B cell (primary cell): ENCODE measurements around the gene PCDH7. TPM values are rescaled to one million over a fixed set of nuclear protein-coding genes. Genes with fewer than 3 reads are reported as not detected.

Source experiments
- ATAC-seq: fragments of 200-7000 bp; cut with Tn5 transposase; one replicate; pipeline ENCODE4 v1.10.0; 2021; ENCODE audit warnings: low read depth, mild to moderate bottlenecking, moderate number of reproducible peaks, moderate library complexity
- CTCF ChIA-PET: fragments of 350-600 bp; sonication (Branson Sonifier 250); formaldehyde crosslinking; loops from one replicate; lab custom pipeline; 2021; ENCODE audit warnings: antibody characterized with exemption, inconsistent platforms; lab: Charles Lee
- POLR2A ChIA-PET: fragments of 350-600 bp; sonication (Branson Sonifier 250); formaldehyde crosslinking; loops from one replicate; lab custom pipeline; 2021; ENCODE audit warnings: antibody characterized with exemption; lab: Charles Lee
- DNase-seq: peaks from one replicate; pipeline ENCODE4 v3.0.0; 2013
- H2AFZ ChIP-seq: 2 replicates; pipeline ENCODE4 v1.6.1; 2012; ENCODE audit warnings: mild to moderate bottlenecking, low read depth, low read length; ENCODE audit not compliant: insufficient read depth, poor library complexity, severe bottlenecking
- H3K27ac ChIP-seq, 2 donors: 1 replicate in 1 of 2; 2 replicates in 1 of 2; pipeline ENCODE4 v1.5.1; 2012 to 2013; ENCODE audit warnings: low read length in 2 of 2, mild to moderate bottlenecking in 2 of 2, moderate library complexity in 1 of 2
- H3K27me3 ChIP-seq, 4 experiments: fragments of 200-600 bp in 1 of 4; sonication (generic) in 1 of 4; replicated peaks in 1 of 4; 1 replicate in 2 of 4; 2 replicates in 2 of 4; pipeline versions ENCODE4 v1.6.1 to v1.7.0; 2013 to 2016; ENCODE audit warnings: low read length in 3 of 4, mild to moderate bottlenecking in 2 of 4, mixed read lengths in 1 of 4, moderate library complexity in 1 of 4; ENCODE audit not compliant: insufficient read depth in 4 of 4, control insufficient read depth in 3 of 4; ENCODE audit errors: control extremely low read depth in 1 of 4
- H3K36me3 ChIP-seq, 2 experiments: replicated peaks in 1 of 2; 1 replicate in 1 of 2; 2 replicates in 1 of 2; pipeline versions ENCODE4 v1.6.1 to v1.7.1; 2013; ENCODE audit warnings: low read length in 1 of 2; ENCODE audit not compliant: insufficient read depth in 2 of 2, control insufficient read depth in 1 of 2; ENCODE audit errors: control extremely low read depth in 1 of 2, extremely low read depth in 1 of 2
- H3K4me1 ChIP-seq, 2 donors: fragments of 200-600 bp in 1 of 2; sonication (generic) in 1 of 2; 1 replicate in 1 of 2; 2 replicates in 1 of 2; pipeline versions ENCODE4 v1.5.1 to v1.6.1; 2013 to 2017; ENCODE audit warnings: low read length in 2 of 2; ENCODE audit not compliant: control insufficient read depth in 2 of 2, insufficient read depth in 2 of 2
- H3K4me2 ChIP-seq: replicated peaks from 2 replicates; pipeline ENCODE3; 2012; ENCODE audit warnings: mild to moderate bottlenecking, low read depth, low read length; ENCODE audit not compliant: poor library complexity, severe bottlenecking
- H3K4me3 ChIP-seq, 5 experiments: fragments of 200-600 bp in 1 of 5; sonication (generic) in 1 of 5; 1 replicate in 3 of 5; 2 replicates in 2 of 5; pipeline versions ENCODE4 v1.5.1 to v1.7.0; 2011 to 2016; ENCODE audit warnings: low read length in 4 of 5, mild to moderate bottlenecking in 4 of 5, low read depth in 2 of 5, control low read depth in 1 of 5, moderate library complexity in 1 of 5; ENCODE audit not compliant: insufficient read depth in 1 of 5; ENCODE audit errors: control extremely low read depth in 1 of 5, extremely low read depth in 1 of 5
- H3K79me2 ChIP-seq: fragments of 200-600 bp; sonication (generic); one replicate; pipeline ENCODE4 v1.6.0; 2016; ENCODE audit warnings: low read length; ENCODE audit not compliant: control insufficient read depth, insufficient read depth
- H3K9ac ChIP-seq: fragments of 200-600 bp; sonication (generic); 2 replicates; pipeline ENCODE4 v1.6.1; 2017; ENCODE audit warnings: mild to moderate bottlenecking, low read length, moderate library complexity
- H3K9me3 ChIP-seq, 3 donors: one replicate each; pipeline versions ENCODE4 v1.6.1 to v1.7.1; 2013; ENCODE audit warnings: low read length in 2 of 3; ENCODE audit not compliant: control insufficient read depth in 2 of 3, insufficient read depth in 1 of 3; ENCODE audit errors: control extremely low read depth in 1 of 3
- H4K20me1 ChIP-seq: 2 replicates; pipeline ENCODE4 v1.6.0; 2012; ENCODE audit warnings: mild to moderate bottlenecking, low read length; ENCODE audit not compliant: insufficient read depth, control insufficient read depth, poor library complexity, severe bottlenecking
- H3K27ac Mint-ChIP-seq: one replicate; pipeline ENCODE4 v1.8.0; 2021; ENCODE audit warnings: mixed read lengths
- H3K27me3 Mint-ChIP-seq: one replicate; pipeline ENCODE4 v1.8.0; 2021; ENCODE audit warnings: mixed read lengths
- H3K4me1 Mint-ChIP-seq: one replicate; pipeline ENCODE4 v1.8.0; 2021; ENCODE audit warnings: mixed read lengths
- H3K4me3 Mint-ChIP-seq: one replicate; pipeline ENCODE4 v1.8.0; 2021; ENCODE audit warnings: mixed read lengths
- H3K9me3 Mint-ChIP-seq: one replicate; pipeline ENCODE4 v1.8.0; 2022; ENCODE audit warnings: mixed read lengths; ENCODE audit not compliant: insufficient read depth
- EZH2 ChIP-seq: IDR thresholded peaks from 2 replicates; pipeline ENCODE4 v1.6.1; 2012; ENCODE audit warnings: borderline replicate concordance, low read depth, mild to moderate bottlenecking, moderate library complexity, low read length; ENCODE audit not compliant: insufficient read depth, poor library complexity, severe bottlenecking
- WGBS: methylation state at CpG from one replicate; pipeline ENCODE4 v1.1.5; 2013; ENCODE audit warnings: missing lambda C conversion rate; ENCODE audit not compliant: insufficient coverage; 5-methylcytosine and 5-hydroxymethylcytosine counted together
- intact Hi-C: fragments of 100-400 bp; cut with micrococcal nuclease; formaldehyde crosslinking; loops from one replicate; pipeline ENCODE4 v1.10.0; 2022
- polyA plus RNA-seq: library from polyadenylated mRNA; depleted of rRNA; stranded (reverse); fragments of >200 nt; gene quantifications from 2 replicates; pipeline ENCODE4 v1.2.3, GENCODE V29; 2012
- total RNA-seq, 2 donors: library from RNA; stranded (reverse); fragments of 120-200 nt in 1 of 2; gene quantifications; 1 replicate in 1 of 2; 2 replicates in 1 of 2; pipeline versions ENCODE4 v1.2.3 to v1.2.4, GENCODE V29; 2013 to 2022
- TF ChIP-seq, protein P1 (sequence below): fragments of 200-600 bp; IDR thresholded peaks from one replicate; pipeline ENCODE4 v1.8.0; 2022; ENCODE audit warnings: antibody characterized with exemption, mild to moderate bottlenecking

PCDH7 gene
- total and polyA plus RNA-seq, 2 donors (not counting 1 experiment from before 2014, with no cell fraction given), result not detected

DNA sequence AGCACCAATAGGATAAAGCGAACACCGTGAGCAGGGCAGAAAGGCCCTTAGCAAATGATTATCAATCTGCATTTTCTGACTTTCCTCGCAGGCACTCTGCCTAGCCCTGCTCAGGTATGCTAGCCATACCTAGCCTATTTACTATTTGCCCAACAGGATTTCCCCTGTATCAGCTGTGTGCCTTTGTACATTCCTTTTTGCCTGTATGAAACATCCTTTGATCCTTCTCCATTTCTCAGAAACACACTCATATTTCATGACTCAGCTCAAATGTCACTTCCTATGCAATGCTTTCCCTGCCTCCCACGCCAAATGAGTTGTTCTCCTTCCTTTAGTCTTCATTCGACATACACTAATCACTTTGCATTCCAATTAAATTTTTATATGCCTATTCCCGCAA lies 37.2 kb downstream of the PCDH7 start:
- DNase-seq (no peak), ATAC-seq (no peak)
- POLR2A ChIA-PET, result no interaction called here
- Histone ChIP-seq H3K79me2 (no peaks in the 10 kb centered on the region), H3K27me3 (no peaks in the 10 kb centered on the region), H3K4me1 (no peaks in the 10 kb centered on the region), H3K9me3 (no peaks in the 10 kb centered on the region), H3K4me2 (no peak overlapping the region), H3K36me3 (no peaks in the 10 kb centered on the region), H3K4me3 (no peak overlapping the region), H3K27ac (no peak overlapping the region), H3K9ac (no peak overlapping the region), H2AFZ (no peak overlapping the region), H4K20me1 (no peaks in the 10 kb centered on the region)
- intact Hi-C loops, result no loop called here
- no peak overlapping the region for H3K4me3 Mint-ChIP-seq
- no peaks in the 10 kb centered on the region for H3K4me1 Mint-ChIP-seq
- CTCF ChIA-PET, result no interaction called here
- no peaks in the 10 kb centered on the region for H3K27me3 Mint-ChIP-seq
- no peak for TF ChIP-seq EZH2
- TF ChIP-seq, protein P1, sequence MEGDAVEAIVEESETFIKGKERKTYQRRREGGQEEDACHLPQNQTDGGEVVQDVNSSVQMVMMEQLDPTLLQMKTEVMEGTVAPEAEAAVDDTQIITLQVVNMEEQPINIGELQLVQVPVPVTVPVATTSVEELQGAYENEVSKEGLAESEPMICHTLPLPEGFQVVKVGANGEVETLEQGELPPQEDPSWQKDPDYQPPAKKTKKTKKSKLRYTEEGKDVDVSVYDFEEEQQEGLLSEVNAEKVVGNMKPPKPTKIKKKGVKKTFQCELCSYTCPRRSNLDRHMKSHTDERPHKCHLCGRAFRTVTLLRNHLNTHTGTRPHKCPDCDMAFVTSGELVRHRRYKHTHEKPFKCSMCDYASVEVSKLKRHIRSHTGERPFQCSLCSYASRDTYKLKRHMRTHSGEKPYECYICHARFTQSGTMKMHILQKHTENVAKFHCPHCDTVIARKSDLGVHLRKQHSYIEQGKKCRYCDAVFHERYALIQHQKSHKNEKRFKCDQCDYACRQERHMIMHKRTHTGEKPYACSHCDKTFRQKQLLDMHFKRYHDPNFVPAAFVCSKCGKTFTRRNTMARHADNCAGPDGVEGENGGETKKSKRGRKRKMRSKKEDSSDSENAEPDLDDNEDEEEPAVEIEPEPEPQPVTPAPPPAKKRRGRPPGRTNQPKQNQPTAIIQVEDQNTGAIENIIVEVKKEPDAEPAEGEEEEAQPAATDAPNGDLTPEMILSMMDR, result no peak
- H3K27ac Mint-ChIP-seq, result no peak overlapping the region
- 55% methylated on average over 5 of the region's 6 CpGs for WGBS
- H3K9me3 Mint-ChIP-seq, result no peaks in the 10 kb centered on the region

DNA sequence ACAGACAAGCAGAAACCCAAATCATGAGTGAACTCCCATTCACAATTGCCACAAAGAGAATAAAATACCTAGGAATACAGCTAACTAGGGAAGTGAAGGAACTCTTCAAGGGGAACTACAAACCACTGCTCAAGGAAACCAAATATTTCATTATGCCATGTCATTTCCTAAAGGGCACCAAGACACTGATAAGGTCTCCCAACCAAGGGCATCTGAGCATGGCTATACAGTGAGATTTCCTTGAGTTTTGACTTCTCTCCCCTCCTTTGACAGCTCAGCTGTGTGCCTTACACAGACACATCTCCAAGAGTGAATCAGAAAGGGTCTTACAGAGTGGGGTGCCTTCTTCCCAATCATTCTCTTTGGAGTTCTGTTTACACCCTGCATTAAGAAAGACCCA lies 40.4 kb downstream of the PCDH7 start:
- no peaks in the 10 kb centered on the region for H3K36me3 ChIP-seq
- Mint-ChIP-seq H3K27me3 (no peaks in the 10 kb centered on the region), H3K4me1 (no peaks in the 10 kb centered on the region), H3K27ac (no peak overlapping the region), H3K9me3 (peaks cover under 1% of the 10 kb centered on the region), H3K4me3 (no peak overlapping the region)
- no peaks in the 10 kb centered on the region for H3K4me1 ChIP-seq
- no peaks in the 10 kb centered on the region for H3K9me3 ChIP-seq
- ATAC-seq (no peak), DNase-seq (no peak)
- H3K4me3 ChIP-seq, result no peak overlapping the region
- no peaks in the 10 kb centered on the region for H4K20me1 ChIP-seq
- POLR2A ChIA-PET, result no interaction called here
- no peak overlapping the region for H3K27ac ChIP-seq
- no peak overlapping the region for H2AFZ ChIP-seq
- intact Hi-C loops, result no loop called here
- H3K4me2 ChIP-seq, result no peak overlapping the region
- H3K9ac ChIP-seq, result no peak overlapping the region
- TF ChIP-seq, protein P1, result no peak
- no peak for TF ChIP-seq EZH2
- CTCF ChIA-PET, result no interaction called here
- H3K27me3 ChIP-seq, result no peaks in the 10 kb centered on the region
- no peaks in the 10 kb centered on the region for H3K79me2 ChIP-seq
